Pancreas (tissue), 10 donors: Measurements from ENCODE around the gene MRPL51. TPM values are rescaled to one million over a fixed set of nuclear protein-coding genes. Genes with fewer than 3 reads are reported as not detected.
A peak's percentile ranks its signal among the peaks of the same experiment; 100 is the strongest.

ENCODE experiments used
- ATAC-seq, 4 donors: fragments of 200-7000 bp; cut with Tn5 transposase; one replicate each; pipeline versions ENCODE4 v1.8.0 to v1.9.1; 2020; ENCODE audit warnings: mild to moderate bottlenecking in 4 of 4, moderate library complexity in 4 of 4
- DNase-seq, 6 donors: peaks; one replicate each; pipeline ENCODE4 v3.0.0-alpha.2; 2020
- FAIRE-seq: peaks from 2 replicates; lab custom pipeline; 2012; peaks lifted over from hg19 to GRCh38; lab: Jason Lieb, UNC
- H3K27ac ChIP-seq, 4 donors: fragments of 200-600 bp; sonication (generic); 1 replicate in 3 of 4; 2 replicates in 1 of 4; pipeline versions ENCODE4 v1.5.0 to v1.8.0; 2020
- H3K27me3 ChIP-seq, 4 donors: fragments of 200-600 bp; one replicate each; pipeline ENCODE4 v1.8.0; 2021
- H3K36me3 ChIP-seq, 3 donors: fragments of 200-600 bp; sonication (generic) in 1 of 3; one replicate each; pipeline versions ENCODE4 v1.5.0 to v1.8.0; 2020 to 2021
- H3K4me1 ChIP-seq, 3 donors: fragments of 200-600 bp; one replicate each; pipeline ENCODE4 v1.8.0; 2021
- H3K4me3 ChIP-seq, 4 donors: fragments of 200-600 bp; sonication (generic) in 2 of 4; one replicate each; pipeline versions ENCODE4 v1.5.0 to v1.8.0; 2020 to 2021
- H3K9me3 ChIP-seq, 4 donors: fragments of 200-600 bp; one replicate each; pipeline ENCODE4 v1.8.0; 2021
- CTCF ChIP-seq, 4 donors: fragments of 200-600 bp; sonication (generic) in 3 of 4; IDR thresholded peaks; one replicate each; pipeline versions ENCODE4 v1.5.0 to v1.8.0; 2021; ENCODE audit warnings: antibody characterized with exemption in 4 of 4
- WGBS, 2 donors: extraction: QIAGEN DNeasy Blood & Tissue Kit; methylation state at CpG; one replicate each; pipeline ENCODE4 v1.1.7; 2013; 5-methylcytosine and 5-hydroxymethylcytosine counted together
- intact Hi-C, 3 donors: fragments of 100-400 bp; cut with DNase I; formaldehyde crosslinking; loops; one replicate each; pipeline versions ENCODE4 v1.11.1 to v1.14.2; 2022
- polyA plus RNA-seq, 2 donors: library from polyadenylated mRNA; stranded (reverse); fragments of 200-250 nt; gene quantifications; one replicate each; pipeline ENCODE4 v1.2.3, GENCODE V29; 2013
- total RNA-seq, 6 donors: library from RNA; stranded (reverse); fragmentation: NEBNext Ultra II Directional in 4 of 6; extraction: Animal tissue kit (Norgen Biotek cat#: 25700) in 4 of 6; gene quantifications; one replicate each; pipeline versions ENCODE4 v1.2.1 to v1.2.4, GENCODE V29; 2021 to 2023
- donor health status: healthy with polysubstance abuse.
- donor health status: DM: no; HTN: no; CAD: no; lungs with moderate emphysema.
- donor health status: DM: no; HTN: no; CAD: no.
- donor health status: control.
- donor health status: control.
- donor health status: Bipolar disorder and iron deficiency.
- donor health status: DM: yes; HTN: yes; CAD: no.
- donor health status: DM: no; HTN: no; CAD: no.
- donor health status: DM: no; HTN: no; CAD: no.
- donor health status: DM: yes; HTN: yes; CAD: no.

Gene MRPL51
- total and polyA plus RNA-seq, 8 donors: 30.6 to 79.7 (median 66.9) TPM

- Histone ChIP-seq H3K27me3 (no peaks in the 10 kb centered on the region), H3K9me3 (no peaks in the 10 kb centered on the region), H3K27ac (no peak overlapping the region), H3K4me1 (peaks cover 0 to 10% (median 0%) of the 10 kb centered on the region in 3 donors), H3K4me3 (no peak overlapping the region), H3K36me3 (peaks cover 0 to 29% (median 0%) of the 10 kb centered on the region in 3 donors)
- peak in 3 of 4 donors; percentile 60 to 72 (median 68) for ATAC-seq
- no peak for FAIRE-seq
- TF ChIP-seq CTCF (IDR thresholded peaks at IDR 0.05): peak; percentile 52 to 65 (median 60)
- DNase-seq: peak in 2 of 6 donors; percentile 43 to 64
- WGBS, 2 donors: 39 to 41% methylated on average over 6 of the region's 6 CpGs
- intact Hi-C loops: no loop called here
These were observed 27.4 kb downstream of the MRPL51 start for GRCh38 chr12:6465467-6466183.

- peaks cover 0 to 6% (median 0%) of the 10 kb centered on the region in 3 donors for H3K4me1 ChIP-seq
- FAIRE-seq (no peak), DNase-seq (no peak), ATAC-seq (no peak)
- H3K36me3 ChIP-seq: peaks cover 0 to 39% (median 2%) of the 10 kb centered on the region in 3 donors
- intact Hi-C loops: loop anchor here in 1 of 3 donors (5.0 kb wide), 1 partner anchor 37 kb away; no protein-coding TSS in a partner anchor
- 88 to 89% methylated on average over 8 of the region's 8 CpGs for WGBS, 2 donors
- H3K27ac ChIP-seq: no peak overlapping the region
- TF ChIP-seq CTCF (IDR thresholded peaks at IDR 0.05): no peak
- H3K9me3 ChIP-seq: no peaks in the 10 kb centered on the region
- no peaks in the 10 kb centered on the region for H3K27me3 ChIP-seq
- H3K4me3 ChIP-seq: no peak overlapping the region
These were observed 28.5 kb downstream of the MRPL51 start for GRCh38 chr12:6464531-6464930.

- TF ChIP-seq CTCF (IDR thresholded peaks at IDR 0.05): no peak
- Histone ChIP-seq H3K9me3 (no peaks in the 10 kb centered on the region), H3K4me1 (no peaks in the 10 kb centered on the region), H3K36me3 (peaks cover 0 to 45% (median 5%) of the 10 kb centered on the region in 3 donors), H3K27me3 (no peaks in the 10 kb centered on the region), H3K27ac (no peak overlapping the region), H3K4me3 (no peak overlapping the region)
- WGBS, 2 donors: 84 to 86% methylated on average over 6 of the region's 6 CpGs
- intact Hi-C loops: loop anchor here in 1 of 3 donors (5.0 kb wide), 1 partner anchor 37 kb away; no protein-coding TSS in a partner anchor
- no peak for FAIRE-seq
- ATAC-seq: no peak
- no peak for DNase-seq
These were observed 29.2 kb downstream of the MRPL51 start for GRCh38 chr12:6463858-6464257.

- no peaks in the 10 kb centered on the region for H3K27me3 ChIP-seq
- FAIRE-seq (no peak), ATAC-seq (no peak), DNase-seq (no peak)
- peaks cover 0 to 52% (median 10%) of the 10 kb centered on the region in 3 donors for H3K36me3 ChIP-seq
- no peaks in the 10 kb centered on the region for H3K9me3 ChIP-seq
- H3K4me3 ChIP-seq: no peak overlapping the region
- no peaks in the 10 kb centered on the region for H3K4me1 ChIP-seq
- no peak for TF ChIP-seq CTCF (IDR thresholded peaks at IDR 0.05)
- no peak overlapping the region for H3K27ac ChIP-seq
- WGBS, 2 donors: 67 to 81% methylated on average over 7 of the region's 7 CpGs
- intact Hi-C loops: loop anchor here in 1 of 3 donors (5.0 kb wide), 1 partner anchor 36 kb away; no protein-coding TSS in a partner anchor
These were observed 29.8 kb downstream of the MRPL51 start for GRCh38 chr12:6463216-6463615.
